HEK293 (cell line): ENCODE data around the gene EVL.

Source experiments
- CTCF ChIA-PET: fragments of 350-600 bp; formaldehyde crosslinking; extraction: SDS; loops from one replicate; lab custom pipeline; 2021; ENCODE audit warnings: antibody characterized with exemption; lab: Yijun Ruan, JAX
- POLR2A ChIA-PET: fragments of 300-600 bp; formaldehyde crosslinking; extraction: SDS; loops from one replicate; lab custom pipeline; 2020; ENCODE audit warnings: antibody characterized with exemption, inconsistent platforms; lab: Yijun Ruan, JAX
- H3K27ac ChIP-seq: fragments of 200-500 bp; sonication (Bioruptor generic); 2 replicates; pipeline ENCODE4 v1.5.1; 2014; ENCODE audit warnings: low read depth, low read length, control low read depth, inconsistent platforms; ENCODE audit errors: extremely low read depth
- H3K36me3 ChIP-seq, 2 experiments: fragments of 200-500 bp in 1 of 2; sonication (Bioruptor generic) in 1 of 2; 1 replicate in 1 of 2; 2 replicates in 1 of 2; pipeline ENCODE4 v1.5.1; 2014 to 2017; ENCODE audit warnings: inconsistent platforms in 2 of 2, low read length in 2 of 2; ENCODE audit not compliant: control insufficient read depth in 2 of 2, insufficient read depth in 1 of 2
- H3K4me1 ChIP-seq: fragments of 200-500 bp; sonication (Bioruptor generic); 2 replicates; pipeline ENCODE4 v1.5.1; 2014; ENCODE audit warnings: mild to moderate bottlenecking, low read length, inconsistent platforms; ENCODE audit not compliant: control insufficient read depth, insufficient read depth
- H3K4me3 ChIP-seq: 2 replicates; pipeline ENCODE4 v1.5.1; 2011; ENCODE audit warnings: low read depth, mild to moderate bottlenecking, control low read depth, low read length, moderate library complexity
- H3K9me3 ChIP-seq: fragments of 200-500 bp; sonication (Bioruptor generic); 2 replicates; pipeline ENCODE4 v1.5.1; 2014; ENCODE audit warnings: low read depth, low read length, inconsistent platforms; ENCODE audit not compliant: control insufficient read depth, insufficient read depth
- BCL11A ChIP-seq: fragments of 450-650 bp; formaldehyde crosslinking; IDR thresholded peaks from 2 replicates; pipeline ENCODE4 v1.5.1; 2016; ENCODE audit warnings: low read depth, missing biosample characterization, missing genetic modification characterization
- FEZF1 ChIP-seq: fragments of 450-650 bp; formaldehyde crosslinking; IDR thresholded peaks from 2 replicates; pipeline ENCODE4 v1.5.1; 2016; ENCODE audit warnings: missing biosample characterization, missing genetic modification characterization
- GLI4 ChIP-seq: fragments of 450-650 bp; formaldehyde crosslinking; IDR thresholded peaks from 2 replicates; pipeline ENCODE4 v1.5.1; 2016; ENCODE audit warnings: missing biosample characterization, missing genetic modification characterization
- KLF16 ChIP-seq: fragments of 450-650 bp; formaldehyde crosslinking; IDR thresholded peaks from 2 replicates; pipeline ENCODE4 v1.5.1; 2017; ENCODE audit warnings: missing biosample characterization, missing genetic modification characterization
- REPIN1 ChIP-seq: fragments of 450-650 bp; formaldehyde crosslinking; IDR thresholded peaks from 2 replicates; pipeline ENCODE4 v1.5.1; 2017; ENCODE audit warnings: missing biosample characterization, missing genetic modification characterization, low read depth
- SALL2 ChIP-seq: fragments of 450-650 bp; formaldehyde crosslinking; IDR thresholded peaks from 2 replicates; pipeline ENCODE4 v1.5.0; 2017; ENCODE audit warnings: missing biosample characterization, mild to moderate bottlenecking, missing genetic modification characterization, borderline replicate concordance
- SETDB1 ChIP-seq: IDR thresholded peaks from one replicate; pipeline ENCODE4 v1.6.1; 2017; ENCODE audit warnings: mild to moderate bottlenecking, low read length, moderate library complexity, mixed read lengths; ENCODE audit not compliant: insufficient read length
- SP2 ChIP-seq: fragments of 450-650 bp; formaldehyde crosslinking; IDR thresholded peaks from 2 replicates; pipeline ENCODE4 v1.5.1; 2016; ENCODE audit warnings: missing biosample characterization, missing genetic modification characterization
- ZBTB26 ChIP-seq: fragments of 450-650 bp; formaldehyde crosslinking; optimal IDR thresholded peaks from 2 replicates; pipeline ENCODE3; 2016; ENCODE audit warnings: missing biosample characterization, mild to moderate bottlenecking, missing genetic modification characterization
- ZNF214 ChIP-seq: fragments of 450-650 bp; formaldehyde crosslinking; IDR thresholded peaks from 2 replicates; pipeline ENCODE4 v1.5.1; 2017; ENCODE audit warnings: missing biosample characterization, mild to moderate bottlenecking, missing genetic modification characterization, borderline replicate concordance
- ZNF239 ChIP-seq: fragments of 450-650 bp; formaldehyde crosslinking; IDR thresholded peaks from 2 replicates; pipeline ENCODE4 v1.5.1; 2016; ENCODE audit warnings: missing biosample characterization, missing genetic modification characterization
- ZNF292 ChIP-seq: fragments of 450-650 bp; formaldehyde crosslinking; IDR thresholded peaks from 2 replicates; pipeline ENCODE4 v1.5.1; 2016; ENCODE audit warnings: low read depth, missing biosample characterization, missing genetic modification characterization, borderline replicate concordance
- ZNF398 ChIP-seq: fragments of 450-650 bp; formaldehyde crosslinking; IDR thresholded peaks from 2 replicates; pipeline ENCODE4 v1.5.1; 2017; ENCODE audit warnings: missing biosample characterization, missing genetic modification characterization
- ZNF404 ChIP-seq: fragments of 450-650 bp; formaldehyde crosslinking; IDR thresholded peaks from 2 replicates; pipeline ENCODE4 v1.5.1; 2017; ENCODE audit warnings: missing biosample characterization, missing genetic modification characterization
- ZNF510 ChIP-seq: fragments of 450-650 bp; formaldehyde crosslinking; IDR thresholded peaks from 2 replicates; pipeline ENCODE4 v1.5.1; 2018; ENCODE audit warnings: mild to moderate bottlenecking, missing genetic modification characterization, missing biosample characterization; ENCODE audit not compliant: insufficient replicate concordance
- ZNF521 ChIP-seq: fragments of 450-650 bp; formaldehyde crosslinking; IDR thresholded peaks from 2 replicates; pipeline ENCODE4 v1.5.1; 2017; ENCODE audit warnings: missing biosample characterization, mild to moderate bottlenecking, missing genetic modification characterization
- ZNF600 ChIP-seq: fragments of 450-650 bp; formaldehyde crosslinking; IDR thresholded peaks from 2 replicates; pipeline ENCODE4 v1.5.1; 2016; ENCODE audit warnings: missing biosample characterization, missing genetic modification characterization
- ZNF658 ChIP-seq: fragments of 450-650 bp; formaldehyde crosslinking; IDR thresholded peaks from 2 replicates; pipeline ENCODE4; 2016; ENCODE audit warnings: missing biosample characterization, missing genetic modification characterization
- ZNF660 ChIP-seq: fragments of 450-650 bp; IDR thresholded peaks from 2 replicates; pipeline ENCODE4 v1.5.1; 2018; ENCODE audit warnings: missing biosample characterization, mild to moderate bottlenecking, missing genetic modification characterization
- ZNF701 ChIP-seq: fragments of 450-650 bp; formaldehyde crosslinking; IDR thresholded peaks from 2 replicates; pipeline ENCODE4 v1.5.1; 2016; ENCODE audit warnings: missing biosample characterization, missing genetic modification characterization
- ZNF776 ChIP-seq: fragments of 450-650 bp; formaldehyde crosslinking; IDR thresholded peaks from 2 replicates; pipeline ENCODE4 v1.5.0; 2017; ENCODE audit warnings: missing biosample characterization, missing genetic modification characterization, borderline replicate concordance
- ZNF837 ChIP-seq: fragments of 450-650 bp; formaldehyde crosslinking; IDR thresholded peaks from 2 replicates; pipeline ENCODE4 v1.5.1; 2016; ENCODE audit warnings: missing biosample characterization, missing genetic modification characterization
- TF ChIP-seq, protein P1 (sequence below): fragments of 450-650 bp; formaldehyde crosslinking; IDR thresholded peaks from 2 replicates; pipeline ENCODE4 v1.5.0; 2017; ENCODE audit warnings: missing biosample characterization, missing genetic modification characterization, borderline replicate concordance
- TF ChIP-seq, protein P2 (sequence below): fragments of 450-650 bp; IDR thresholded peaks from 2 replicates; pipeline ENCODE4 v1.5.1; 2018; ENCODE audit warnings: missing biosample characterization, missing genetic modification characterization
- TF ChIP-seq, protein P3 (sequence below): fragments of 450-650 bp; formaldehyde crosslinking; IDR thresholded peaks from 2 replicates; pipeline ENCODE4 v1.5.1; 2016; ENCODE audit warnings: missing biosample characterization, missing genetic modification characterization
- TF ChIP-seq, protein P4 (sequence below): fragments of 450-650 bp; formaldehyde crosslinking; IDR thresholded peaks from 2 replicates; pipeline ENCODE4 v1.5.1; 2016; ENCODE audit warnings: missing biosample characterization, missing genetic modification characterization, borderline replicate concordance

EVL gene

DNA sequence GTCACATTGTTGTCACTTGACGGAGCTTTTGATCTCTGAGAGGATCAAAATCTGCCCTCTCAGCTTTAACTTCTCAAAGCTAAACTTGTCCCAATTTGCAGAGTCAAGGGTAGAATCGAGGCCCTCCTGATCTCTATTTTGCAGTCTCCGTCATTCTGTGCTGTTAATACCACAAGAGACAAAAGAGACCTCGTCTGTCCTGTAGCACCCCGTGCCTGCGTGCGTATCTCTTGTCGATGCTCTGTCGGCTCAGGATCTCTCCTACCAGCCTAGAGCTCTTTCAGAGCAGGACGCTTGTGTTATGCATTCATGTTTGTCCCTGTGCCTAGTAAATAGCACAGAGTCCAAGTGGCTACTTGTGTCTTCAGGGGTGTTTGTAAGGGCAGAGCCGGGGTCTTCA, 5.1 kb downstream of the EVL start (continued):
- TF ChIP-seq, protein P1, sequence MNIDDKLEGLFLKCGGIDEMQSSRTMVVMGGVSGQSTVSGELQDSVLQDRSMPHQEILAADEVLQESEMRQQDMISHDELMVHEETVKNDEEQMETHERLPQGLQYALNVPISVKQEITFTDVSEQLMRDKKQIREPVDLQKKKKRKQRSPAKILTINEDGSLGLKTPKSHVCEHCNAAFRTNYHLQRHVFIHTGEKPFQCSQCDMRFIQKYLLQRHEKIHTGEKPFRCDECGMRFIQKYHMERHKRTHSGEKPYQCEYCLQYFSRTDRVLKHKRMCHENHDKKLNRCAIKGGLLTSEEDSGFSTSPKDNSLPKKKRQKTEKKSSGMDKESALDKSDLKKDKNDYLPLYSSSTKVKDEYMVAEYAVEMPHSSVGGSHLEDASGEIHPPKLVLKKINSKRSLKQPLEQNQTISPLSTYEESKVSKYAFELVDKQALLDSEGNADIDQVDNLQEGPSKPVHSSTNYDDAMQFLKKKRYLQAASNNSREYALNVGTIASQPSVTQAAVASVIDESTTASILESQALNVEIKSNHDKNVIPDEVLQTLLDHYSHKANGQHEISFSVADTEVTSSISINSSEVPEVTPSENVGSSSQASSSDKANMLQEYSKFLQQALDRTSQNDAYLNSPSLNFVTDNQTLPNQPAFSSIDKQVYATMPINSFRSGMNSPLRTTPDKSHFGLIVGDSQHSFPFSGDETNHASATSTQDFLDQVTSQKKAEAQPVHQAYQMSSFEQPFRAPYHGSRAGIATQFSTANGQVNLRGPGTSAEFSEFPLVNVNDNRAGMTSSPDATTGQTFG (tag by site-specific recombination) = no peak
- TF ChIP-seq ZNF214 (tag by site-specific recombination) = no peak
- TF ChIP-seq ZNF521 (tag by site-specific recombination) = no peak
- TF ChIP-seq KLF16 (tag by site-specific recombination) = no peak
- no peak for TF ChIP-seq ZNF239 (tag by site-specific recombination)
- TF ChIP-seq, protein P2, sequence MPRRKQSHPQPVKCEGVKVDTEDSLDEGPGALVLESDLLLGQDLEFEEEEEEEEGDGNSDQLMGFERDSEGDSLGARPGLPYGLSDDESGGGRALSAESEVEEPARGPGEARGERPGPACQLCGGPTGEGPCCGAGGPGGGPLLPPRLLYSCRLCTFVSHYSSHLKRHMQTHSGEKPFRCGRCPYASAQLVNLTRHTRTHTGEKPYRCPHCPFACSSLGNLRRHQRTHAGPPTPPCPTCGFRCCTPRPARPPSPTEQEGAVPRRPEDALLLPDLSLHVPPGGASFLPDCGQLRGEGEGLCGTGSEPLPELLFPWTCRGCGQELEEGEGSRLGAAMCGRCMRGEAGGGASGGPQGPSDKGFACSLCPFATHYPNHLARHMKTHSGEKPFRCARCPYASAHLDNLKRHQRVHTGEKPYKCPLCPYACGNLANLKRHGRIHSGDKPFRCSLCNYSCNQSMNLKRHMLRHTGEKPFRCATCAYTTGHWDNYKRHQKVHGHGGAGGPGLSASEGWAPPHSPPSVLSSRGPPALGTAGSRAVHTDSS = no peak
- no peak for TF ChIP-seq ZBTB26 (tag by site-specific recombination)

DNA sequence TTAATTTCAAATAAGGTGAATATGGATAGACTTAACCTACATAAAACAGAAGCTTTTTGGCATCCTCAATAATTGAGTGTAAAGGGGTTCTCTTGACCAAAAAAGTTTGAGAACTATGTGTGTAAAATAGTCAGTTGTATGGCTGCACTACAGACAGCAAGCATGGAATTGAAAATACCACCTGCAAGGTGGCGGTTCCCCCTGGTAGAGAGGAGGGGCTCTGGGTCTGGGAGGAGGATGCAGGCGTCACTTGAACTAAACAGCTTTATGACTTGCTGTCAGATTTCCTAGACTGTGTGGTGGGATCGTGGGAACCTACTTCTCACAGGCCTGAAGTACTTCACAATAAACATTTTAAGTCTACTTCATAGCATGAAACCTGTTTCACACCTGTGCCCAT, 6.3 kb downstream of the EVL start:
- Histone ChIP-seq H3K36me3 (no peaks in the 10 kb centered on the region), H3K4me1 (peaks cover 4% of the 10 kb centered on the region; the same call in 1 of the 2 replicates), H3K9me3 (no peaks in the 10 kb centered on the region), H3K27ac (no peak overlapping the region), H3K4me3 (no peak overlapping the region)
- CTCF ChIA-PET = interaction anchor here (0.6 to 2.4 kb wide), 5 partner anchors 11 to 122 kb away, joined by 3 to 9 read pairs (median 7); no protein-coding TSS in a partner anchor
- TF ChIP-seq ZNF404 (tag by site-specific recombination) (no peak), FEZF1 (tag by site-specific recombination) (no peak), SP2 (tag by site-specific recombination) (no peak), SALL2 (tag by site-specific recombination) (no peak), ZNF292 (no peak), ZNF521 (tag by site-specific recombination) (no peak), ZNF776 (tag by site-specific recombination) (no peak), ZNF398 (tag by site-specific recombination) (no peak), REPIN1 (tag by site-specific recombination) (no peak), ZNF837 (tag by site-specific recombination) (no peak), ZNF600 (tag by site-specific recombination) (no peak), GLI4 (tag by site-specific recombination) (no peak), ZNF510 (no peak), ZNF701 (tag by site-specific recombination) (no peak), ZNF660 (tag by site-specific recombination) (no peak), ZNF658 (tag by site-specific recombination) (no peak), BCL11A (tag by site-specific recombination) (no peak), SETDB1 (no peak)
- TF ChIP-seq, protein P3, sequence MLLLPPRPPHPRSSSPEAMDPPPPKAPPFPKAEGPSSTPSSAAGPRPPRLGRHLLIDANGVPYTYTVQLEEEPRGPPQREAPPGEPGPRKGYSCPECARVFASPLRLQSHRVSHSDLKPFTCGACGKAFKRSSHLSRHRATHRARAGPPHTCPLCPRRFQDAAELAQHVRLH (tag by site-specific recombination) = no peak
- TF ChIP-seq, protein P4, sequence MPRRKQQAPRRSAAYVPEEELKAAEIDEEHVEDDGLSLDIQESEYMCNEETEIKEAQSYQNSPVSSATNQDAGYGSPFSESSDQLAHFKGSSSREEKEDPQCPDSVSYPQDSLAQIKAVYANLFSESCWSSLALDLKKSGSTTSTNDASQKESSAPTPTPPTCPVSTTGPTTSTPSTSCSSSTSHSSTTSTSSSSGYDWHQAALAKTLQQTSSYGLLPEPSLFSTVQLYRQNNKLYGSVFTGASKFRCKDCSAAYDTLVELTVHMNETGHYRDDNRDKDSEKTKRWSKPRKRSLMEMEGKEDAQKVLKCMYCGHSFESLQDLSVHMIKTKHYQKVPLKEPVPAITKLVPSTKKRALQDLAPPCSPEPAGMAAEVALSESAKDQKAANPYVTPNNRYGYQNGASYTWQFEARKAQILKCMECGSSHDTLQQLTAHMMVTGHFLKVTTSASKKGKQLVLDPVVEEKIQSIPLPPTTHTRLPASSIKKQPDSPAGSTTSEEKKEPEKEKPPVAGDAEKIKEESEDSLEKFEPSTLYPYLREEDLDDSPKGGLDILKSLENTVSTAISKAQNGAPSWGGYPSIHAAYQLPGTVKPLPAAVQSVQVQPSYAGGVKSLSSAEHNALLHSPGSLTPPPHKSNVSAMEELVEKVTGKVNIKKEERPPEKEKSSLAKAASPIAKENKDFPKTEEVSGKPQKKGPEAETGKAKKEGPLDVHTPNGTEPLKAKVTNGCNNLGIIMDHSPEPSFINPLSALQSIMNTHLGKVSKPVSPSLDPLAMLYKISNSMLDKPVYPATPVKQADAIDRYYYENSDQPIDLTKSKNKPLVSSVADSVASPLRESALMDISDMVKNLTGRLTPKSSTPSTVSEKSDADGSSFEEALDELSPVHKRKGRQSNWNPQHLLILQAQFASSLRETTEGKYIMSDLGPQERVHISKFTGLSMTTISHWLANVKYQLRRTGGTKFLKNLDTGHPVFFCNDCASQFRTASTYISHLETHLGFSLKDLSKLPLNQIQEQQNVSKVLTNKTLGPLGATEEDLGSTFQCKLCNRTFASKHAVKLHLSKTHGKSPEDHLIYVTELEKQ = no peak
- POLR2A ChIA-PET = no interaction called here
